ENCODE results near the gene LIPI.

Gene LIPI

GRCh38 chr21:14223365-14223764, 12.6 kb upstream of the LIPI start:
- no peak overlapping the region for H3K4me3 ChIP-seq (ENCODE audit: insufficient read depth, low read length, poor library complexity, severe bottlenecking)
- no peak overlapping the region for H3K9ac ChIP-seq (ENCODE audit: low read length)
- H3K79me2 ChIP-seq (ENCODE audit: insufficient read depth, low read length), result no peaks in the 10 kb centered on the region
- no peaks in the 10 kb centered on the region for H3K36me3 ChIP-seq (ENCODE audit: low read length)
- H3K4me2 ChIP-seq (ENCODE audit: low read depth, low read length, poor library complexity, severe bottlenecking), result no peak overlapping the region
- no peaks in the 10 kb centered on the region for H3K9me3 ChIP-seq (ENCODE audit: insufficient read depth, low read length)
- H3F3A ChIP-seq (ENCODE audit: insufficient read depth), result no peaks in the 10 kb centered on the region
- H4K20me1 ChIP-seq (ENCODE audit: low read depth, low read length), result no peaks in the 10 kb centered on the region
- H3K27ac ChIP-seq (ENCODE audit: low read depth, low read length), result no peak overlapping the region
- TF ChIP-seq EZH2phosphoT487 (conservative IDR thresholded peaks at IDR 0.05; ENCODE audit: low read length) (no peak), CTCF (IDR thresholded peaks at IDR 0.05; ENCODE audit: insufficient read depth, low read length, poor library complexity, severe bottlenecking) (no peak)
- no peak overlapping the region for H2AFZ ChIP-seq (ENCODE audit: low read depth, low read length, severe bottlenecking)
- no peaks in the 10 kb centered on the region for H3K27me3 ChIP-seq (ENCODE audit: low read length)
- H3K9me2 ChIP-seq (replicated peaks; ENCODE audit: insufficient read depth, low read length), result no peaks in the 10 kb centered on the region

GRCh38 chr21:14215971-14216641, 5.4 kb upstream of the LIPI start, which contains the start of gene RBM11:
Gene RBM11, plus strand, starts transcription at chr21:14216157. Its CDS starts 30 bp downstream, at chr21:14216187.
- Histone ChIP-seq H3K79me2 (ENCODE audit: insufficient read depth, low read length) (no peaks in the 10 kb centered on the region), H3F3A (ENCODE audit: insufficient read depth) (no peaks in the 10 kb centered on the region), H3K36me3 (ENCODE audit: low read length) (no peaks in the 10 kb centered on the region), H3K27me3 (ENCODE audit: low read length) (no peaks in the 10 kb centered on the region), H3K9me3 (ENCODE audit: insufficient read depth, low read length) (no peaks in the 10 kb centered on the region), H3K4me3 (ENCODE audit: insufficient read depth, low read length, poor library complexity, severe bottlenecking) (peak within 1 kb of the TSS; percentile 91), H3K4me2 (ENCODE audit: low read depth, low read length, poor library complexity, severe bottlenecking) (peak within 1 kb of the TSS; percentile 73), H3K27ac (ENCODE audit: low read depth, low read length) (no peak within 1 kb of the TSS), H3K9me2 (replicated peaks; ENCODE audit: insufficient read depth, low read length) (no peaks in the 10 kb centered on the region), H3K9ac (ENCODE audit: low read length) (peak within 1 kb of the TSS; percentile 58), H2AFZ (ENCODE audit: low read depth, low read length, severe bottlenecking) (peak within 1 kb of the TSS; percentile 93), H4K20me1 (ENCODE audit: low read depth, low read length) (no peaks in the 10 kb centered on the region)
- TF ChIP-seq CTCF (IDR thresholded peaks at IDR 0.05; ENCODE audit: insufficient read depth, low read length, poor library complexity, severe bottlenecking) (no peak), EZH2phosphoT487 (conservative IDR thresholded peaks at IDR 0.05; ENCODE audit: low read length) (no peak)

- H3F3A ChIP-seq (ENCODE audit: insufficient read depth), result no peaks in the 10 kb centered on the region
- H3K9ac ChIP-seq (ENCODE audit: low read length), result no peak overlapping the region
- H3K9me2 ChIP-seq (replicated peaks; ENCODE audit: insufficient read depth, low read length), result no peaks in the 10 kb centered on the region
- H4K20me1 ChIP-seq (ENCODE audit: low read depth, low read length), result no peaks in the 10 kb centered on the region
- H3K27me3 ChIP-seq (ENCODE audit: low read length), result no peaks in the 10 kb centered on the region
- H3K4me2 ChIP-seq (ENCODE audit: low read depth, low read length, poor library complexity, severe bottlenecking), result no peak overlapping the region
- no peak overlapping the region for H2AFZ ChIP-seq (ENCODE audit: low read depth, low read length, severe bottlenecking)
- no peaks in the 10 kb centered on the region for H3K36me3 ChIP-seq (ENCODE audit: low read length)
- no peaks in the 10 kb centered on the region for H3K79me2 ChIP-seq (ENCODE audit: insufficient read depth, low read length)
- no peaks in the 10 kb centered on the region for H3K9me3 ChIP-seq (ENCODE audit: insufficient read depth, low read length)
- no peak overlapping the region for H3K27ac ChIP-seq (ENCODE audit: low read depth, low read length)
- H3K4me3 ChIP-seq (ENCODE audit: insufficient read depth, low read length, poor library complexity, severe bottlenecking), result no peak overlapping the region
- no peak for TF ChIP-seq CTCF (IDR thresholded peaks at IDR 0.05; ENCODE audit: insufficient read depth, low read length, poor library complexity, severe bottlenecking)
- no peak for TF ChIP-seq EZH2phosphoT487 (conservative IDR thresholded peaks at IDR 0.05; ENCODE audit: low read length)
Measured at GRCh38 chr21:14213164-14213563, 2.4 kb upstream of the LIPI start.
